CD4-positive, alpha-beta T cell treated with Interleukin-2 at 100 ng/mL for 4 hours (primary cell): ENCODE results near the gene ARID2.

ENCODE experiments used
- DNase-seq: peaks from one replicate; pipeline ENCODE4 v3.0.0-alpha.2; 2020; ENCODE audit warnings: low spot score

The ARID2 gene

GRCh38 chr12:45729233-45730083 is at the start of gene ARID2:
Gene ARID2 (plus strand): TSS chr12:45729706. CDS start chr12:45729837, 131 bp downstream.
- peak; percentile 66 for DNase-seq

DNA sequence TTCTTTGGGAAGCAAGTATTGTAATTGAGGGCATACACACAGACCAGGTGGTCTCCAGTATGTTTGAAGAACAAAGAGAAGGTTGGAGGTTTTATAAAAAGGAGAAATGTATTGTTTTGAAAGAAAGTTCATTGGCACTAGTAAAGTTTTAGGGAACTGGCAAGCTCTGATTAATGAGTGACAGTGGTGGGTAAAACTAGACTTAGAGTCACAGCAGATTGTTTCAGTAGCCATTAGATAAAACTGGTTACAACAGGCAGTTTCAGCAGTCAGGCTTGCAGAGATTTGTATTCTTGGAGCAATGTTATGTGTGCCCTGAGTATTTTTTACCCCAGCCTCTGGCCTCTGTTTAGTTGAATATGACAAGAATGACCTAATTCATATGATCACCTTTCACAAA is 49.1 kb upstream of the ARID2 start:
- DNase-seq: no peak

- DNase-seq: no peak
Measured at GRCh38 chr12:45681465-45681864, 48.0 kb upstream of the ARID2 start.

DNA sequence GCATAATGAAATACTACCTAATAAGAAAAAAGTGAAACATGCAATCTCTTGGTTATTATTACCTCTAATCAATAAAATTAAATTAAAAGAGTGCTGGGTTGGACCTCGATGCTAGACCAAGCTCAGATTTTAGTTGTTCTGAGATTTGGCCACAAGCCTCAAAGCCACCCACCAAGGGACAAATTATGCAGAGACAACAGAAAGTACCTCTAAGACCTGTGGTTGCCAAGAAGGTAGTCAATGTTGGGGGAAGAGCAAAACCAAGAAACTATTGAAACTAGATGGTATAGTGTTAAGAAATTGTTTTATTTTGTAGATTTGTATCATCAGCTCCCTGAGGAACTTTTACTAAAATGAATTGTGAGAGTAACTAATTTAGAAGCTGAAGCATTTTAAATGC is 43.8 kb upstream of the ARID2 start:
- DNase-seq: no peak

GRCh38 chr12:45687081-45688015 is 42.2 kb upstream of the ARID2 start:
- DNase-seq: no peak

DNA sequence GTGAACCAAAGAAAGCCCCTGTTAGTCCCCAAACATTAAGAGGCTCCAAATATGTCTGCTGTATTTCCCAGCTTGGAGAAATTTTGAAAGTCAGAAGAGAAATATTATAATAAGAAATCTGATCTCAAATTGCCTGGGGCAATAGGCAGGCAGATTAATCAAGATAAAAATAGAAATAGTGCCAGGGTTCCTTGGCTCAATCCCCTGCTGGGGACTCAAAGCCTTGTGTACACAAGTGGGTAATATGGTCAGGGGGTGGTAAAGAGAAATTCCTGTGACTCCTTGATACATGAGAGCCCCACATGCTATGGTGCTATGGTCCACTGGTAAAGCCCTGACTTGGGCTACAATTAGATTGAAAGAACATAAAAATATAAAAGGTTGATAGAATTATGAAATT is 41.3 kb upstream of the ARID2 start:
- no peak for DNase-seq

DNA sequence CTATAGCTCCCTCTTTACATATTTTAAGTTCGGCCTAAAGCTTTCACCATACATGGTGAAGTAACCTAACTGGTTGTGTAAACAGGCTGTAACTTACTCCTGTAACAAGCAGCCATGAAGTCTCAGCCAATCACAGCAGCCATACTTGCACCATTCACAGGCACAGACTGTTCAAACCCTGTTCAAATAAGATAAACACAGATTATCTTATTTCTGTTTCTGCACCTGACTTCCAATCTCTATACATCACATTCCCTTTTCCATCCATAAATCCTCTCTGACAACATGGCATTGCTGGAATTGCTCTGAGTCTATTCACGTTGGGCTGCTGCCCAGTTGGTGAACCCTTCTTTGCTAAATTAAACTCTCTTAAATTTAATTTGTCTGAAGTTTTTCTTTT is 34.5 kb upstream of the ARID2 start:
- DNase-seq: no peak

GRCh38 chr12:45695606-45696005 is 33.9 kb upstream of the ARID2 start:
- DNase-seq: no peak

DNA sequence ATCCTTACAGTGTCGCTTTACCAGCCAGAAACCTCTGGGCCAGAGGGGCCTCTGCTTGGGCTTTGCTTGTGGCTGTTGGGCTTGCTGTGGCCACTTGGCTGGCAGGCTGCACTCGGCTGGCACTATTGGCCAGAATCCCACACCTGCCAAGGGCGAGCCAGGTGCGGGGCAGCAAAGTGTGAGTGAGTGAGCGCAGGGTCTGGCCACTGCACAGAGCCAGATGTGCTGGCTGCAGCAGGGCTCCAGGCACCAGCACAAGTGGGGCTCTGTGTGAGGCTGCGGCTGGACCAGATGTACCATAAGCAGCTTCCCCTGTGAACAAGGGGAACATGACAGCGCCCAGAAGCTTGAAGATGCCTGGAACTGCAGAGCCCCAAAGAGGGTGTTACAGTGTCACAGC is 33.5 kb upstream of the ARID2 start:
- no peak for DNase-seq

DNA sequence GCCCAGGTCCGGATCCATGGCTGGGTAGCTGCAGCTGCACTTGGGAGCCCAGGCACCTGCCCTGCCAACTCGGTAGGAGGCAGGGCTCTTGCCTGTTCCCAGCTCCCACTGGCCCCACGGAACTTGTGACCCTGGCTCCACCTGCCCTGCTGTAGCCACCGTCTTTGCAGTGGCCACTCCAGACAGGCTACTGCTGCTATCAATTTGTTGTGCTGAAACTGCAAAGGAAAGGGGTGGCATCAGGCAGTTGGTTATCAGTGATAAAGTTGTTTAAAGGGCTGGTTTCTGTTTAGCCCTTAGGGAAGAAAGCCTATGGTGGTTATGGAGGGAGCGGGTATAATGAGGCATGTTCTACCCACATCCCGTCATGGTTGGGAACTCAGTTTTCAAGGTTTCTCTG is 32.1 kb upstream of the ARID2 start:
- DNase-seq: no peak

GRCh38 chr12:45701296-45701695 is 28.2 kb upstream of the ARID2 start:
- no peak for DNase-seq

GRCh38 chr12:45703942-45704341 is 25.6 kb upstream of the ARID2 start:
- DNase-seq: no peak

DNA sequence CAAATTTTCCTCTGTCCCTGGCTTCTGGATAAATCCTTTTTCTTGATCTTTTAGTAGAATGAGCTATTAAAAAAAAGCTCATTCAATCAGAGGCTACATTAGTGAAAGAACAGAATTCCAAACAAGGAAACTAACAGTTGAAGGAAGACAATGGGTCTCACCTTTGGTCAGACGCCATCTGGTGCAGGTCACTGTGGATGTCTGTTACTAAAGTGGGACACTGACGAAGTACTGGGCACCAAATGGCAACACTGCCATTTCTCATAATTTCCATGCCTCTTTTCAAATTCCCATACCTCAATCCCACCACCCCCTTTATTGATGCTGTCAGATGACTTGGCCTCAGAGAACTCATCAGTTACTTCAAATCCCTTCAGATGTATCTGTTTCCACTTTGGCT is 24.5 kb upstream of the ARID2 start:
- no peak for DNase-seq

- no peak for DNase-seq
Measured at GRCh38 chr12:45705404-45705803, 24.1 kb upstream of the ARID2 start.

DNA sequence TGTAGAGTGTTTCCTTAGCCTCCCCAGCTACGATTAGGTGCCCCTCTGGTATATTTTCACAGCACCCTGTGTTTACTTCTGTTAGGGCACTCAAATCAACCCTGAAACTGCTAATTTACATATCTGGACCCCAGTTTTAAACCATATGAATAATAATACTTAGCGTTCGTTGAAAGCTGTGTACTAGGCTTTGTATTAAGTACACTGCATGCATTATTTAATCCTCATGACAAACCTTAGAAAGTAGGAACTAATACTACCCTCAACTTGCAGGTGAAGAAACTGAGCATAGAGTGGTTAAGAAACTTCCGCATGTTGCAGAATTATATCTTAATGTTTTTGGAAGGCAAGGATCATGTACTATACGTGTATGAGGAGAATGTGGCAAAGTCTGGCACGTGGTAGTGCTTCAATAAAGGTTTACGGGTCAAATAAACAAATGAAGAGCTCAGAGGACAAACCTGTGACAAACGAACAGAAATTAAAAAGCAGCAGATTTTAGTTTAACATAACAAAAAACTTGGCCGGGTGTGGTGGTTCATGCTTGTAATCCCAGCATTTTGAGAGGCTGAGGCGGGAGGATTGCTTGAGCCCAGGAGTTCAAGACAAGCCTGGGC is 22.2 kb upstream of the ARID2 start:
- no peak for DNase-seq

- DNase-seq: no peak
Measured at GRCh38 chr12:45708363-45708762, 21.1 kb upstream of the ARID2 start.

DNA sequence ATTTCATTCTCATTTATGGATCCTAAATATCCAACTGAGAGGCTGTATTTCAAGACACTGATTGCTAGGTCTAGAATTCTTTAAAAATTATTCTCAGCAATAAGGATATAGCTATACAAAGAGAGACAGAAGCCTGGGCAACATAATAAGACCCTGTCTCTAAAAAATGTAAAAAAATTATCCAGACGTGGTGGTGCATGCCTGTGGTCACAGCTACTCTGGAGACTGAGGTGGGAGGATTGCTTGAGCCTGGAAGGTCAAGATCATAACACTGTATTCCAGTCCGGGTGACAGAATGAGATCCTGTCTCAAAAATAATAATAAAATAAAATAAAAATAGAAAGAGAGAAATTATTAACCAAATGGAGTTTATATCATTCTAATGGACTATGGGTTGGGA is 20.6 kb upstream of the ARID2 start:
- DNase-seq: no peak

- DNase-seq: no peak
Measured at GRCh38 chr12:45712319-45712718, 17.2 kb upstream of the ARID2 start.

- DNase-seq: no peak
Measured at GRCh38 chr12:45713078-45713477, 16.4 kb upstream of the ARID2 start.

DNA sequence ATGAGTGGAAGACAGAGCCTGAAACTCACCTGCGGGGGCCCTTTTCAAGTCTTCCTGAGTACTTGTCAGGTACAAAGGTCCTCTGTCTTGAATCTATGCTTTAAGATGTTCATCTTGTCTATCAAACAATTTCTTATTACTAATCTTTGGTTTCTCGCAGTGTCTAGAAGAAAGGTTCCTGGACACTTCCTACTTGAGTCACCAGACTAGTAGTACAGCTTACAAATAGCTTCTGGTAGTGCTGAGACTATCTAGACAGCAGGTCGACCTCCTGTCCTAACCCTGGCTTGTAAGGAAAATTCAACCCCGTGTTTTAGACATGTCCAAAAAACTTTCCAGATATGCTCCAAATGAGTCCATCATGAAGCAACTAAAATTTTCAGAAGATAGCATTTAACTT is 11.2 kb upstream of the ARID2 start:
- no peak for DNase-seq

DNA sequence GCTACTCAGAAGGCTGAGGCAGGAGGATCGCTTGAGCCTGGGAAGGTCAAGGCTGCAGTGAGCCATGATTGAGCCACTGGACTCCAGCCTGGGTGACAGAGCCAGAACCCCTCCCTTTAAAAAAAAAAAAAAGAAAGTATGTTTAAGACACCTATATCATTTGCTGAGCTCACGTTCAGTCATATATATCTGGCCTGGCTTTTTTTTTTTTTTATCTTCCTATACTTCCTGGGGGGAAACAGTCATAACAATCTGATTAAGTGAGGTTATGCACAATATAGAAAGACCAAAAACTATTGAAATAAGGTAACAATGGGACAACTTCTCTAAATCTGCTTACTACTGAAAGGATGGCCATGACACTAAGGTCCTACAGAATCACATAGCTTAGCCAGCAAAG is 9.4 kb upstream of the ARID2 start:
- DNase-seq: no peak

DNA sequence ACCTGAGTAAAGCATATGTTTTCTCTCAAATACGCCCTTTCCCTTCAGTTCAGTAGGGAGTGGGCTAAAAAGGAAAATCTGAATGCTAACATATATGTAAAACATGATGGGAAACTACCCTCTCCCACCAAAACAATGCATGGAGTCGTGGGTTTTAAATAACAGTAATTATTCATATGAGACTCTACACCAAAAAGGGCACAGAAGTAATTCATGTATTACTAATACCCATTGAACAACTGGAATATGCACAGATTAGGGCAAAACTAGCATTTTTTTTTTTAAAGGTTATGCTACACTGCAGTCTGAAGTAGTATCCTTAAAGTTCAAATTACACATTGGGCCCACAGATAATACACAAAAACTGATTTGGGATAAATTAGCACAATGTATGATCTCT is 8.1 kb upstream of the ARID2 start:
- no peak for DNase-seq

DNA sequence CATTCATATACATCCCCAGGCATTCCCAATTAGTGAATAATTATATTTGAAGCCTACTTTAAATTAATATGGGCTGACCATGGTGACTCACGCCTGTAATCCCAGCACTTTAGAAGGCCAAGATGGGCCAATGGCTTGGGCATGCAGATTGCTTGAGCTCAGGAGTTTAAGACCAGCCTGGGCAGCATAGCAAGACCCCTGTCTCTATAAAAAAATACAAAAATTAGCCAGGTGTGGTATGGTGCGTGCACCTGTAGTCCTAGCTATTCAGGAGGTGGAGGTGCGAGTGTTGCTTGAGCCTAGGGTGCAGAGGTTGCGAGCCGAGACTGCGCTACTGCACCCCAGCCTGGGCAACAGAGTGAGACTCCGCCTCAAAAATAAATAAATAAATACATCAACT is 7.6 kb upstream of the ARID2 start:
- DNase-seq: no peak
